Measurements from ENCODE around the gene OR51L1. TPM values are rescaled to one million over a fixed set of nuclear protein-coding genes. Genes with fewer than 3 reads are reported as not detected.
"Not testable (repeated sequence)": the region's sequence is repeated elsewhere in the genome, so short reads cannot be mapped to it uniquely, and the experiment has no call there.

Gene OR51L1, protein sequence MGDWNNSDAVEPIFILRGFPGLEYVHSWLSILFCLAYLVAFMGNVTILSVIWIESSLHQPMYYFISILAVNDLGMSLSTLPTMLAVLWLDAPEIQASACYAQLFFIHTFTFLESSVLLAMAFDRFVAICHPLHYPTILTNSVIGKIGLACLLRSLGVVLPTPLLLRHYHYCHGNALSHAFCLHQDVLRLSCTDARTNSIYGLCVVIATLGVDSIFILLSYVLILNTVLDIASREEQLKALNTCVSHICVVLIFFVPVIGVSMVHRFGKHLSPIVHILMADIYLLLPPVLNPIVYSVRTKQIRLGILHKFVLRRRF
- total RNA-seq: not detected

GRCh38 chr11:4994551-4994950 lies at the start of gene OR51L1:
TSS of gene OR51L1 (plus strand) at chr11:4994851. CDS start at chr11:4998983, 4,132 bp downstream.
- no peak within 1 kb of the TSS for H3K4me3 ChIP-seq (ENCODE audit: low read length)
- H3K9me3 ChIP-seq (ENCODE audit: low read depth, low read length): no peaks in the 10 kb centered on the region
- no peaks in the 10 kb centered on the region for H3K27me3 ChIP-seq (ENCODE audit: insufficient read depth, low read length)
- no peaks in the 10 kb centered on the region for H3K4me1 ChIP-seq (ENCODE audit: insufficient read depth, low read length)

DNA sequence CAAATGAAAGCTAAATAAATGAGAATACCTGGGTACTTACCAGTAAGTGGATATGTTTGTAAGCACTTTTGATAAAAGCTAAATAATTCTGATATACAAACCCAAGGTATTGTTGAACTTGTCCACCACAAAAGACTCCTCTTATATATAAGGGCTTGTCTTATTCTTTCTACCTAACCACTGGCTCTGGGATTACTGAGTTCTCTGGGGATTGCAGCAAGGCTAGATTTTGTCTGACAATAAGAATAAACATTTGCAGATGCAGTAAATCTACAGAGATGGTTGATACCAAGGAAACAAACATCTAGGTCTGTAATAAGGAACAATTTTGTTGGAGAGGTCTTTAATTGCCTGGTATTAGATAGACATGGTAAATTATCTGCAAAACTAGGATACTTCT lies 47.1 kb upstream of the OR51L1 start, which contains the start of gene OR51A4:
TSS of gene OR51A4 (minus strand) at position 101 of the 400 bp plus-strand sequence. CDS start 505 bp downstream, outside the sequence.
- H3K4me1 ChIP-seq (ENCODE audit: insufficient read depth, low read length): no peaks in the 10 kb centered on the region
- no peak within 1 kb of the TSS for H3K4me3 ChIP-seq (ENCODE audit: low read length)
- no peaks in the 10 kb centered on the region for H3K9me3 ChIP-seq (ENCODE audit: low read depth, low read length)
- no peaks in the 10 kb centered on the region for H3K27me3 ChIP-seq (ENCODE audit: insufficient read depth, low read length)

GRCh38 chr11:4955613-4956012 lies 39.0 kb upstream of the OR51L1 start, which contains the start of gene OR51A2:
TSS of gene OR51A2 (minus strand) at chr11:4955713. CDS start at chr11:4955713, 0 bp downstream.
- H3K4me3 ChIP-seq (ENCODE audit: low read length); H3K27me3 ChIP-seq (ENCODE audit: insufficient read depth, low read length); H3K9me3 ChIP-seq (ENCODE audit: low read depth, low read length); H3K4me1 ChIP-seq (ENCODE audit: insufficient read depth, low read length): not testable (repeated sequence)

- Histone ChIP-seq H3K27me3 (ENCODE audit: insufficient read depth, low read length) (no peaks in the 10 kb centered on the region), H3K4me3 (ENCODE audit: low read length) (no peak overlapping the region), H3K4me1 (ENCODE audit: insufficient read depth, low read length) (no peaks in the 10 kb centered on the region), H3K9me3 (ENCODE audit: low read depth, low read length) (no peaks in the 10 kb centered on the region)
Measured at GRCh38 chr11:4957396-4957795, 37.3 kb upstream of the OR51L1 start.

DNA sequence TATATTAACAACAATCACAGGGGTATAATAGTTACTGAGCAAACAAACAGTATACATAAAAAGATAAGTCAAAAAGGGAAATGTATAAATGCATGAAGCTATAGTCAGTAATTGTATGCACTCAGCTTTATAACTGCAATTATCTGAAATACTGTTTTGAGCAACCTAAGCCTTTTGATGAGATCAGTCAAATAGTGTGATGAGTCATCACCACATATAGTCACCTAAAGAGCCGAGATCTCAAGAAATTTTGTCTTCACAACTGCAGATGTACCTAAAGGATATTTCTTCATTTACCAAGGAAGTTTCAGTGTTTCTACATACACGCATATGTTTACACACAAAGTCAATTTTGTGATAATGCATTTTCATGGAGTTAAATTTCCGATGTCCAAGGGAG lies 33.8 kb upstream of the OR51L1 start:
- Histone ChIP-seq H3K4me1 (ENCODE audit: insufficient read depth, low read length) (no peaks in the 10 kb centered on the region), H3K9me3 (ENCODE audit: low read depth, low read length) (no peaks in the 10 kb centered on the region), H3K27me3 (ENCODE audit: insufficient read depth, low read length) (no peaks in the 10 kb centered on the region), H3K4me3 (ENCODE audit: low read length) (no peak overlapping the region)

- no peaks in the 10 kb centered on the region for H3K27me3 ChIP-seq (ENCODE audit: insufficient read depth, low read length)
- no peaks in the 10 kb centered on the region for H3K4me1 ChIP-seq (ENCODE audit: insufficient read depth, low read length)
- H3K9me3 ChIP-seq (ENCODE audit: low read depth, low read length): no peaks in the 10 kb centered on the region
- no peak overlapping the region for H3K4me3 ChIP-seq (ENCODE audit: low read length)
Measured at GRCh38 chr11:4962816-4963215, 31.8 kb upstream of the OR51L1 start.

- Histone ChIP-seq H3K27me3 (ENCODE audit: insufficient read depth, low read length) (no peaks in the 10 kb centered on the region), H3K9me3 (ENCODE audit: low read depth, low read length) (no peaks in the 10 kb centered on the region), H3K4me3 (ENCODE audit: low read length) (no peak overlapping the region), H3K4me1 (ENCODE audit: insufficient read depth, low read length) (no peaks in the 10 kb centered on the region)
Measured at GRCh38 chr11:4975436-4975835, 19.2 kb upstream of the OR51L1 start.

GRCh38 chr11:4979036-4979435 lies 15.6 kb upstream of the OR51L1 start:
- H3K27me3 ChIP-seq (ENCODE audit: insufficient read depth, low read length): no peaks in the 10 kb centered on the region

GRCh38 chr11:4982678-4983077 lies 12.0 kb upstream of the OR51L1 start:
- no peaks in the 10 kb centered on the region for H3K27me3 ChIP-seq (ENCODE audit: insufficient read depth, low read length)
- H3K9me3 ChIP-seq (ENCODE audit: low read depth, low read length): no peaks in the 10 kb centered on the region
- H3K4me3 ChIP-seq (ENCODE audit: low read length): no peak overlapping the region
- no peaks in the 10 kb centered on the region for H3K4me1 ChIP-seq (ENCODE audit: insufficient read depth, low read length)

More at GRCh38 chr11:4979036-4979435, 15.6 kb upstream of the OR51L1 start:
- no peak overlapping the region for H3K4me3 ChIP-seq (ENCODE audit: low read length)
- no peaks in the 10 kb centered on the region for H3K4me1 ChIP-seq (ENCODE audit: insufficient read depth, low read length)
- H3K9me3 ChIP-seq (ENCODE audit: low read depth, low read length): no peaks in the 10 kb centered on the region

DNA sequence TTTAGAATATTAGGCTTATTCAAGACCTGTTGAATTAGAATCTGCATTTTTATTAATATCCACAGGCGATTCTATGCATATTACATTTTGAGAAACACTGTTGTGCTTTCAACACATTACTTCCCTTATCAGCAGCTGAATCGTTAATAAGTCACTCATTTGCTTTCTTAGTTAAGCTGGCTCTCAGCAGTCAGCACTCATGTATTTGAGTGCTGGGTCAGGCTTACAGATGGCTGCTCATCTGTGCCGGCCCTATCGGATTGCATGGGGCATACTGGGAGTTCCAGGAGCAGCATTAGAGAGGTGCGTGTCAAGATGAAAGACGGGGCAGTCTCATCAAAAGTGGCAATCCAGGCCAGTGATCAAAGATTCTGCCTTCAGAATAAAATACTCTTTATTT lies 10.8 kb upstream of the OR51L1 start:
- H3K4me1 ChIP-seq (ENCODE audit: insufficient read depth, low read length): no peaks in the 10 kb centered on the region
- H3K4me3 ChIP-seq (ENCODE audit: low read length): no peak overlapping the region
- no peaks in the 10 kb centered on the region for H3K27me3 ChIP-seq (ENCODE audit: insufficient read depth, low read length)
- no peaks in the 10 kb centered on the region for H3K9me3 ChIP-seq (ENCODE audit: low read depth, low read length)

DNA sequence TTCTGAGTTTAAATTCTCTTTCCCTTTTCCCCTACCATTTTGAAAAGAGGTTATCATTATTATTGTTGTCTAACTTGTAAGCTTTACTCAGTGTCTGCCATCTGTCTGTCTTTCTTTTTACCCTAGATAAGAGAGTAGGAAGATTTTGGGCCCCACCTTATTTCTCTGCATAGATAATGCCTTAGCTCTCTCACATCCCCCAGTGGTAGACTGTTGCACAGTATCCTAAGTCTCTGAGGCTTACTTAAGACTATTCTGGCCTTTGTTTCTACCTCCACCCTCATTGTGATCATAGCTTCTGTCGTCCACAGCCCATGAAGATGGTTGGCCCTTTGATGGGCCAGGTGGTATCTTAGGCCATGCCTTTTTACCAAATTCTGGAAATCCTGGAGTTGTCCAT lies 3.6 kb upstream of the OR51L1 start:
- Histone ChIP-seq H3K4me1 (ENCODE audit: insufficient read depth, low read length) (no peaks in the 10 kb centered on the region), H3K27me3 (ENCODE audit: insufficient read depth, low read length) (no peaks in the 10 kb centered on the region), H3K4me3 (ENCODE audit: low read length) (no peak overlapping the region), H3K9me3 (ENCODE audit: low read depth, low read length) (no peaks in the 10 kb centered on the region)

GRCh38 chr11:5004424-5005274 lies 10.0 kb downstream of the OR51L1 start:
- H3K4me3 ChIP-seq (ENCODE audit: low read length): no peak overlapping the region
- no peaks in the 10 kb centered on the region for H3K27me3 ChIP-seq (ENCODE audit: insufficient read depth, low read length)
- no peaks in the 10 kb centered on the region for H3K9me3 ChIP-seq (ENCODE audit: low read depth, low read length)
- H3K4me1 ChIP-seq (ENCODE audit: insufficient read depth, low read length): no peaks in the 10 kb centered on the region

DNA sequence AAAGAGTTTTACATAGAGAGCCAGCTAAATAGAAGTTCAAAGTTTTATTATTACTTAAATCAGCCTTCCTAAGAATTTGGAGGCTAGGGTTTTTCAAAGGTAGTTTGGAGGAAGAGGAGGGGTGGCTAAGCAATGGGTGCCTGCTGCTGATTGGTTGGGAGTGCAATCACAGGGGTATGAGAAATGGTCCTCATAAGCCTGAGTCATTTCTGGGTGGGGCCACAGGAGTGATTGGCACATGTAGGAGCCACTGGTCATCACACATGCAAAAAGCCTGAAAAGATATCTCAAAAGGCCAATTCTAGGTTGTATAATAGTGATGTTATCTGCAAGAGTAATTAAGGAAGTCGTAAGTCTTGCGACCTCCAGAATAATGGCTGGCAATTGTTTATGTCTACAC lies 12.9 kb downstream of the OR51L1 start:
- Histone ChIP-seq H3K4me3 (ENCODE audit: low read length) (no peak overlapping the region), H3K9me3 (ENCODE audit: low read depth, low read length) (no peaks in the 10 kb centered on the region), H3K27me3 (ENCODE audit: insufficient read depth, low read length) (no peaks in the 10 kb centered on the region), H3K4me1 (ENCODE audit: insufficient read depth, low read length) (no peaks in the 10 kb centered on the region)

- Histone ChIP-seq H3K27me3 (ENCODE audit: insufficient read depth, low read length) (no peaks in the 10 kb centered on the region), H3K9me3 (ENCODE audit: low read depth, low read length) (no peaks in the 10 kb centered on the region), H3K4me1 (ENCODE audit: insufficient read depth, low read length) (no peaks in the 10 kb centered on the region), H3K4me3 (ENCODE audit: low read length) (no peak overlapping the region)
Measured at GRCh38 chr11:5011254-5011653, 16.6 kb downstream of the OR51L1 start.

DNA sequence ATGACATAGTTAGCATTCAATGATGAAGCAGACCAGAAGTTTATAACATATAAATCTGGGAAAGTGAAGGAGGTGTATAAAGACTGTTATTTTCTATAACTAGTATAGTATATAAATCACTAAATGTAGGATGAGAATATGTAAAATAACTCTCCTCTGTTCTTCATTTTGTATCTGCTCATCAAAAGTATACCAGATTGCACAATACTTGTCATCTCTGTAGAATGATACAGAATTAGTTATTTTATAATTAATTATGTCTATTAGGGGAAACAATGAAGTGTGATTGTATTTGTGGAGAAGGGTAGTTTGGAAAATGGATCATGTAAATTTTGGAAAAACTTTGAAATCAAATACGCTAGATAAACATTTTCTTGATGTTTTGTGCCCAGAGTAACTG lies 18.4 kb downstream of the OR51L1 start:
- H3K9me3 ChIP-seq (ENCODE audit: low read depth, low read length): no peaks in the 10 kb centered on the region
- no peaks in the 10 kb centered on the region for H3K27me3 ChIP-seq (ENCODE audit: insufficient read depth, low read length)
- no peak overlapping the region for H3K4me3 ChIP-seq (ENCODE audit: low read length)
- H3K4me1 ChIP-seq (ENCODE audit: insufficient read depth, low read length): no peaks in the 10 kb centered on the region
